IMR-90 (cell line): ENCODE measurements around the gene FBXW12. TPM values are rescaled to one million over a fixed set of nuclear protein-coding genes. Genes with fewer than 3 reads are reported as not detected.

Experiments
- ATAC-seq: fragments of 200-7000 bp; cut with Tn5 transposase; 2 replicates; pipeline ENCODE4 v1.9.1; 2020; ENCODE audit warnings: low read depth, mild to moderate bottlenecking, moderate library complexity
- BruUV-seq: library from RNA; stranded (reverse); fragments of 400-500 nt; replicated peaks from 2 replicates; lab custom pipeline; 2021; lab: Mats Ljungman, UMichigan
- CTCF ChIA-PET: fragments of 300-600 bp; formaldehyde crosslinking; extraction: SDS; loops from one replicate; lab custom pipeline; 2021; ENCODE audit warnings: antibody characterized with exemption; lab: Yijun Ruan, JAX
- POLR2A ChIA-PET: fragments of 300-600 bp; sonication (Branson Sonifier 250); formaldehyde crosslinking; loops from one replicate; lab custom pipeline; 2022; ENCODE audit warnings: antibody characterized with exemption; ENCODE audit not compliant: unreplicated experiment; lab: Charles Lee
- DNase-seq: peaks from one replicate; pipeline ENCODE4 v3.0.0; 2013
- H2AFZ ChIP-seq: replicated peaks from 2 replicates; pipeline ENCODE3; 2013; ENCODE audit warnings: low read length, mild to moderate bottlenecking; ENCODE audit not compliant: poor library complexity
- H2AK5ac ChIP-seq: 2 replicates; pipeline ENCODE4 v1.6.1; 2013; ENCODE audit warnings: low read depth, low read length, inconsistent platforms
- H2AK9ac ChIP-seq: replicated peaks from 2 replicates; pipeline ENCODE3; 2013; ENCODE audit warnings: mild to moderate bottlenecking, low read depth, low read length, moderate library complexity; ENCODE audit not compliant: poor library complexity
- H2BK120ac ChIP-seq: 2 replicates; pipeline ENCODE4 v1.6.1; 2013; ENCODE audit warnings: low read depth, low read length, inconsistent platforms
- H2BK15ac ChIP-seq: 3 replicates; pipeline ENCODE4 v1.6.1; 2013; ENCODE audit warnings: low read depth, low read length, inconsistent platforms
- H2BK20ac ChIP-seq: 2 replicates; pipeline ENCODE4 v1.6.1; 2013; ENCODE audit warnings: low read depth, mild to moderate bottlenecking, inconsistent platforms, low read length, moderate library complexity
- H2BK5ac ChIP-seq: 2 replicates; pipeline ENCODE4 v1.6.1; 2013; ENCODE audit warnings: mild to moderate bottlenecking, low read depth, low read length, inconsistent platforms; ENCODE audit not compliant: poor library complexity, severe bottlenecking
- H3K14ac ChIP-seq: replicated peaks from 2 replicates; pipeline ENCODE4 v1.6.1; 2013; ENCODE audit warnings: low read depth, low read length, inconsistent platforms
- H3K18ac ChIP-seq: 2 replicates; pipeline ENCODE4 v1.6.1; 2013; ENCODE audit warnings: low read depth, low read length, control low read depth
- H3K23ac ChIP-seq: 2 replicates; pipeline ENCODE4 v1.6.1; 2013; ENCODE audit warnings: low read depth, low read length, inconsistent platforms
- H3K27ac ChIP-seq: 2 replicates; pipeline ENCODE4 v1.5.1; 2013; ENCODE audit warnings: mild to moderate bottlenecking, control low read depth, low read length; ENCODE audit not compliant: insufficient read depth
- H3K27me3 ChIP-seq: 2 replicates; pipeline ENCODE4 v1.6.1; 2013; ENCODE audit warnings: low read length; ENCODE audit not compliant: control insufficient read depth, insufficient read depth
- H3K36me3 ChIP-seq: 2 replicates; pipeline ENCODE4 v1.6.1; 2013; ENCODE audit warnings: low read length, mixed read lengths; ENCODE audit not compliant: control insufficient read depth, insufficient read depth
- H3K4ac ChIP-seq: 2 replicates; pipeline ENCODE4 v1.6.1; 2013; ENCODE audit warnings: low read depth, low read length, inconsistent platforms
- H3K4me1 ChIP-seq: 2 replicates; pipeline ENCODE4 v1.6.1; 2013; ENCODE audit warnings: low read length, mixed read lengths; ENCODE audit not compliant: control insufficient read depth, insufficient read depth
- H3K4me2 ChIP-seq: 2 replicates; pipeline ENCODE4 v1.6.1; 2013; ENCODE audit warnings: low read depth, mild to moderate bottlenecking, control low read depth, low read length, moderate library complexity
- H3K4me3 ChIP-seq: 2 replicates; pipeline ENCODE4 v1.5.1; 2013; ENCODE audit warnings: low read depth, mild to moderate bottlenecking, control low read depth, low read length, moderate library complexity; ENCODE audit not compliant: insufficient read depth
- H3K56ac ChIP-seq: 2 replicates; pipeline ENCODE4 v1.6.1; 2013; ENCODE audit warnings: low read length, inconsistent platforms; ENCODE audit not compliant: insufficient read depth; ENCODE audit errors: extremely low read depth
- H3K79me1 ChIP-seq, 2 experiments: 2 replicates each; pipeline ENCODE4 v1.6.1; 2013; ENCODE audit warnings: low read length in 2 of 2, inconsistent platforms in 1 of 2, low read depth in 1 of 2
- H3K9ac ChIP-seq: 2 replicates; pipeline ENCODE4 v1.6.1; 2013; ENCODE audit warnings: low read depth, low read length, control low read depth
- H3K9me1 ChIP-seq: 2 replicates; pipeline ENCODE4 v1.6.1; 2013; ENCODE audit warnings: low read length, inconsistent platforms; ENCODE audit not compliant: insufficient read depth
- H3K9me3 ChIP-seq: 2 replicates; pipeline ENCODE4 v1.6.1; 2013; ENCODE audit warnings: low read length; ENCODE audit not compliant: control insufficient read depth, insufficient read depth
- H4K20me1 ChIP-seq: 2 replicates; pipeline ENCODE4 v1.6.1; 2013; ENCODE audit warnings: low read length, inconsistent platforms; ENCODE audit not compliant: insufficient read depth
- H4K5ac ChIP-seq: 2 replicates; pipeline ENCODE4 v1.6.1; 2013; ENCODE audit warnings: mild to moderate bottlenecking, low read depth, low read length, control low read depth
- H4K8ac ChIP-seq, 2 experiments: 2 replicates each; pipeline ENCODE4 v1.6.1; 2013; ENCODE audit warnings: low read depth in 2 of 2, low read length in 2 of 2, control low read depth in 1 of 2, inconsistent platforms in 1 of 2
- H4K91ac ChIP-seq: 2 replicates; pipeline ENCODE4 v1.6.1; 2013; ENCODE audit warnings: low read depth, low read length, inconsistent platforms; ENCODE audit not compliant: insufficient read depth
- BHLHE40 ChIP-seq: fragments of 150-350 bp; IDR thresholded peaks from 2 replicates; pipeline ENCODE4 v1.6.1; 2016; ENCODE audit warnings: mild to moderate bottlenecking, low read depth, low read length
- CTCF ChIP-seq: conservative IDR thresholded peaks from 2 replicates; pipeline ENCODE4 v1.5.1; 2012; ENCODE audit warnings: mild to moderate bottlenecking, low read depth, low read length, improper control_type of control experiment
- ELK1 ChIP-seq: fragments of 150-350 bp; IDR thresholded peaks from 2 replicates; pipeline ENCODE4 v1.6.1; 2016; ENCODE audit warnings: low read depth, mild to moderate bottlenecking, low read length, moderate library complexity, borderline replicate concordance
- FOS ChIP-seq: fragments of 150-350 bp; IDR thresholded peaks from 2 replicates; pipeline ENCODE4 v1.6.1; 2016; ENCODE audit warnings: low read depth, low read length
- MAZ ChIP-seq: IDR thresholded peaks from 2 replicates; pipeline ENCODE4 v1.6.1; 2012; ENCODE audit warnings: low read depth, mild to moderate bottlenecking, low read length, improper control_type of control experiment, moderate library complexity, borderline replicate concordance
- MXI1 ChIP-seq: IDR thresholded peaks from 2 replicates; pipeline ENCODE4 v1.6.1; 2012; ENCODE audit warnings: low read depth, mild to moderate bottlenecking, low read length, moderate library complexity, borderline replicate concordance
- POLR2A ChIP-seq: IDR thresholded peaks from 2 replicates; pipeline ENCODE4 v1.6.1; 2012; ENCODE audit warnings: mild to moderate bottlenecking, low read depth, low read length
- RCOR1 ChIP-seq: IDR thresholded peaks from 2 replicates; pipeline ENCODE4 v1.6.1; 2012; ENCODE audit warnings: mild to moderate bottlenecking, low read length, improper control_type of control experiment; ENCODE audit not compliant: insufficient replicate concordance
- SMC3 ChIP-seq: fragments of 150-350 bp; IDR thresholded peaks from 2 replicates; pipeline ENCODE4 v1.6.1; 2016; ENCODE audit warnings: low read depth, mild to moderate bottlenecking, antibody characterized with exemption, low read length, moderate library complexity
- WGBS, 2 experiments: methylation state at CpG; one replicate each; pipeline versions ENCODE4 v1.1.5 to v1.1.7; 2013; ENCODE audit warnings: missing lambda C conversion rate in 2 of 2; ENCODE audit not compliant: insufficient read length in 1 of 2; ENCODE audit errors: extremely low coverage in 2 of 2; 5-methylcytosine and 5-hydroxymethylcytosine counted together
- dilution Hi-C: fragments of 300-500 bp; cut with HindIII; formaldehyde crosslinking; loops from one replicate; pipeline ENCODE4 v1.14.3; 2018; ENCODE audit warnings: low sequenced_read_pairs; ENCODE audit not compliant: unreplicated experiment
- in situ Hi-C: fragments of 300-500 bp; cut with MboI; formaldehyde crosslinking; loops from 3 replicates; pipeline ENCODE4 v1.14.3; 2019; ENCODE audit warnings: low sequenced_read_pairs, inconsistent platforms, mixed read lengths
- intact Hi-C: fragments of 100-400 bp; cut with micrococcal nuclease; formaldehyde crosslinking; loops from 2 replicates; pipeline ENCODE4 v1.10.0; 2022
- polyA plus RNA-seq, 3 experiments: library from polyadenylated mRNA; depleted of rRNA; stranded (reverse); fragments of >200 nt; gene quantifications; 2 replicates each; pipeline ENCODE4 v1.2.3, GENCODE V29; 2012; ENCODE audit warnings: low replicate concordance in 1 of 3
- total RNA-seq: library from RNA; depleted of rRNA; stranded (reverse); fragments of >200 nt; gene quantifications from 2 replicates; pipeline ENCODE4 v1.2.3, GENCODE V29; 2012
- TF ChIP-seq, protein P1 (sequence below): fragments of 150-350 bp; IDR thresholded peaks from 2 replicates; pipeline ENCODE4 v1.6.1; 2017; ENCODE audit warnings: mild to moderate bottlenecking, antibody characterized with exemption, low read length, low read depth

Gene FBXW12
- total and polyA plus RNA-seq, 2 of the 4 experiments (the other 2 are of a cell fraction): not detected

- peak within 1 kb of the TSS; percentile 99 for H3K4me2 ChIP-seq
- H3K4me3 ChIP-seq: peak within 1 kb of the TSS; percentile 90
- peaks cover 6% of the 10 kb centered on the region; the same call in 1 of the 2 replicates for H4K20me1 ChIP-seq
- ATAC-seq (peak; percentile 97), DNase-seq (peak; percentile 93)
- H4K8ac ChIP-seq: peak within 1 kb of the TSS; percentile 78 to 98
- peak; percentile 73; the same call in 1 of the 2 replicates for TF ChIP-seq MAZ
- no peak for TF ChIP-seq ELK1
- no peak for TF ChIP-seq CTCF
- no peak for TF ChIP-seq FOS
- TF ChIP-seq, protein P1, sequence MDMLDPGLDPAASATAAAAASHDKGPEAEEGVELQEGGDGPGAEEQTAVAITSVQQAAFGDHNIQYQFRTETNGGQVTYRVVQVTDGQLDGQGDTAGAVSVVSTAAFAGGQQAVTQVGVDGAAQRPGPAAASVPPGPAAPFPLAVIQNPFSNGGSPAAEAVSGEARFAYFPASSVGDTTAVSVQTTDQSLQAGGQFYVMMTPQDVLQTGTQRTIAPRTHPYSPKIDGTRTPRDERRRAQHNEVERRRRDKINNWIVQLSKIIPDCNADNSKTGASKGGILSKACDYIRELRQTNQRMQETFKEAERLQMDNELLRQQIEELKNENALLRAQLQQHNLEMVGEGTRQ: peak; percentile 23; the same call in 1 of the 2 replicates
- 0 out of 2 replicates have a peak, but pooled peaks have one; percentile 26 for TF ChIP-seq MXI1
- no peak for TF ChIP-seq SMC3
- TF ChIP-seq BHLHE40: no peak
- TF ChIP-seq POLR2A: peak; percentile 88
- no peak for TF ChIP-seq RCOR1
- BruUV-seq: no TSS peak
- H3K9me3 ChIP-seq: no peaks in the 10 kb centered on the region
- H3K9me1 ChIP-seq: 0 out of 2 replicates have a peak, but pooled peaks cover 4% of the 10 kb centered on the region
- H2AK5ac ChIP-seq: peak within 1 kb of the TSS; percentile 84
- H2AK9ac ChIP-seq: peak within 1 kb of the TSS; percentile 97
- H3K36me3 ChIP-seq: peaks cover 15% of the 10 kb centered on the region
- no peaks in the 10 kb centered on the region for H3K27me3 ChIP-seq
- H2BK5ac ChIP-seq: peak within 1 kb of the TSS; percentile 85
- dilution Hi-C loops (no loop called here), intact Hi-C loops (loop anchor here (10.0 kb wide), 1 partner anchor 195 kb away; the partner anchor contains the start of gene SLC26A6), in situ Hi-C loops (loop anchor here (5.0 kb wide), 2 partner anchors 38 to 168 kb away; no protein-coding TSS in a partner anchor)
- H3K9ac ChIP-seq: peak within 1 kb of the TSS; percentile 82
- peak within 1 kb of the TSS; percentile 79 for H3K18ac ChIP-seq
- H4K5ac ChIP-seq: peak within 1 kb of the TSS; percentile 99
- H2BK120ac ChIP-seq: peak within 1 kb of the TSS; percentile 78; the same call in 1 of the 2 replicates
- peak within 1 kb of the TSS; percentile 96 for H3K14ac ChIP-seq
- POLR2A ChIA-PET: no interaction called here
- 0% methylated on average over 23 of the region's 54 CpGs; no CpG with 5 or more reads in 1 of the 2 experiments for WGBS, 2 experiments
- H3K79me1 ChIP-seq: peaks cover 34 to 47% of the 10 kb centered on the region in 2 experiments
- peak within 1 kb of the TSS; percentile 89 for H3K27ac ChIP-seq
- CTCF ChIA-PET: interaction anchor here (0.6 to 2.8 kb wide), 4 partner anchors 39 to 230 kb away, joined by 3 to 15 read pairs (median 4); no protein-coding TSS in a partner anchor
- peak within 1 kb of the TSS; percentile 60 for H4K91ac ChIP-seq
- H3K23ac ChIP-seq: peak within 1 kb of the TSS; percentile 90
- H3K56ac ChIP-seq: peak within 1 kb of the TSS; percentile 24
- H3K4me1 ChIP-seq: 0 out of 2 replicates have a peak, but pooled peaks cover 2% of the 10 kb centered on the region
- H2BK20ac ChIP-seq: no peak within 1 kb of the TSS
- peak within 1 kb of the TSS; percentile 93 for H2AFZ ChIP-seq
- H2BK15ac ChIP-seq: no peak within 1 kb of the TSS
- H3K4ac ChIP-seq: peak within 1 kb of the TSS; percentile 97
Observed at GRCh38 chr3:48439820-48440589, 68.0 kb downstream of the FBXW12 start, which contains the start of the genes CCDC51 and TMA7. Gene CCDC51, minus strand, starts transcription at chr3:48440119. Its CDS starts 4,991 bp downstream, at chr3:48435128. Gene TMA7, plus strand, starts transcription at chr3:48440257. Its CDS starts 40 bp downstream, at chr3:48440297.
